VCaP (cell line): ENCODE measurements around the gene EIF2B2.

Source experiments
- H3K27ac ChIP-seq: fragments of 450-650 bp; 2 replicates; pipeline ENCODE4 v1.5.1; 2017
- CTCF ChIP-seq: fragments of 450-650 bp; conservative IDR thresholded peaks from 2 replicates; pipeline ENCODE4 v1.5.1; 2017; ENCODE audit warnings: mild to moderate bottlenecking, moderate library complexity

The EIF2B2 gene

GRCh38 chr14:74979029-74979428 lies 23.7 kb upstream of the EIF2B2 start:
- no peak overlapping the region for H3K27ac ChIP-seq
- TF ChIP-seq CTCF: no peak

GRCh38 chr14:74979442-74980397 lies 23.0 kb upstream of the EIF2B2 start:
- TF ChIP-seq CTCF: no peak
- no peak overlapping the region for H3K27ac ChIP-seq

- no peak for TF ChIP-seq CTCF
- no peak overlapping the region for H3K27ac ChIP-seq
These were observed 22.4 kb upstream of the EIF2B2 start for GRCh38 chr14:74980398-74980730.

GRCh38 chr14:74980731-74981461 lies 21.8 kb upstream of the EIF2B2 start:
- H3K27ac ChIP-seq: no peak overlapping the region
- no peak for TF ChIP-seq CTCF

GRCh38 chr14:74981462-74981782 lies 21.3 kb upstream of the EIF2B2 start:
- no peak for TF ChIP-seq CTCF
- no peak overlapping the region for H3K27ac ChIP-seq

GRCh38 chr14:74981833-74982232 lies 20.9 kb upstream of the EIF2B2 start:
- no peak overlapping the region for H3K27ac ChIP-seq

More at GRCh38 chr14:74981833-74982232, 20.9 kb upstream of the EIF2B2 start:
- no peak for TF ChIP-seq CTCF
